Fibroblast of lung (primary cell): Measurements from ENCODE around the gene GOLGA8R.
"Not testable (repeated sequence)": the region's sequence is repeated elsewhere in the genome, so short reads cannot be mapped to it uniquely, and the experiment has no call there.

ENCODE experiments used
- CTCF ChIP-seq, 2 donors: IDR thresholded peaks in 1 of 2; conservative IDR thresholded peaks in 1 of 2; 1 replicate in 1 of 2; 2 replicates in 1 of 2; pipeline ENCODE4 v1.5.1; 2011 to 2012; ENCODE audit warnings: low read length in 2 of 2, control low read depth in 1 of 2, inconsistent platforms in 1 of 2, low read depth in 1 of 2, mild to moderate bottlenecking in 1 of 2
- EZH2 ChIP-seq: IDR thresholded peaks from 2 replicates; pipeline ENCODE4 v1.5.1; 2012; ENCODE audit warnings: low read length, control low read depth, mild to moderate bottlenecking; ENCODE audit errors: missing control alignments

- not testable (repeated sequence) for TF ChIP-seq CTCF (conservative IDR thresholded peaks at IDR 0.05 in 1 of 2, IDR thresholded peaks at IDR 0.05 in 1 of 2; ENCODE audit: low read depth in 1 of 2, low read length in 2 of 2); EZH2
Measured at GRCh38 chr15:30420723-30421122, 6.7 kb upstream of the GOLGA8R start.
